Activated effector memory CD4-positive, alpha-beta T cell treated with Interleukin-2 at 50 U/mL for 16 hours (primary cell): Measurements from ENCODE around the gene MT1G.

ENCODE experiments used
- DNase-seq: peaks from one replicate; pipeline ENCODE4 v3.0.0-alpha.2; 2020

Gene MT1G

DNA sequence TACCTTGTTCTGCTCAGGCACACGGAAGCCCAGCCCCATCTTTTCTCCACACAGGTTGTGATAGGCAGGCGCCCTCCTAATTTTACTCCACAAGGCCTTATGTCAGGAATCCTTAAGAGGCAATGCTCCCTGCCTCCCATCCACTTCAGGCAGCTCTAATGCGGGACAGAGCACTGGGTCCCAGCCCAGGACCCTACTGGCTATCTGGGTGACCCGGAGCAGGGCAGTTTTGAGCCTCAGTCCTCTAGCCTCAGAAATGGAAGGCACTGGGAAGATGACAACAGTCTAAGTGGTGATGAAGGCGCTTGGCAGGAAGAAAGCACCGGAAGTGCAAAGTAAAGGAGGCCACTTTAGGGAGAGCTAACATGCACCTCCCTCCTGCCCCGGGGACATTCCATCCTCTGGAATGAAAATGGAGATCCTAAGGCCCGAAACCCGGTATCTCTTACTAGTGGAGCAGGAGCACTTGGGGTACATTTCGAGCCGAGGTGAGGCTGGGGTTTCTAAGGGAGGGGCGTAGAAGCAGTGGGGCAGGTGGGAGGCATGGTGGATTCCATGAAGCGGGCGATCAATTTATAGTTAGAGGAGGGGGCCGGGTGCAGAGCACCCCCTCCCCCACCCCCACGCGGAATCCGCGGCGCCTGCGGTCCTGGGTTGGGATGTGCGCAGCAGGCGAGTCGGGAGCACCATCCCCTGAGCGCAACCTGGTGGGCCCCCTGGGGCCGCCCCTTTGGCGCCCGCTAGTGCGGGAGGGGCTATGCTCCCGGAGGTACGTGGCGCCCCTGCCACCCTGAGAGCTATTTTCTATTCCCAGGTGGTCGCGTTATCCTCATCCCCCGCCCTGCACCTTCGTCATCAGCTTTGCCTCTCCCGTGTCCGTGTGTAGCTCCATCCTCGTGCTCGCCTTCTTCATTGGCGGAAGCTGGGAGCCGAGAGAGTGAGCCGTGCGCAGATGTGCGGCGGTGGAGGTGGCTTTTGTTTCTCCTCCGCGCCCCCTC, 5.2 kb downstream of the MT1G start:
- no peak for DNase-seq

DNA sequence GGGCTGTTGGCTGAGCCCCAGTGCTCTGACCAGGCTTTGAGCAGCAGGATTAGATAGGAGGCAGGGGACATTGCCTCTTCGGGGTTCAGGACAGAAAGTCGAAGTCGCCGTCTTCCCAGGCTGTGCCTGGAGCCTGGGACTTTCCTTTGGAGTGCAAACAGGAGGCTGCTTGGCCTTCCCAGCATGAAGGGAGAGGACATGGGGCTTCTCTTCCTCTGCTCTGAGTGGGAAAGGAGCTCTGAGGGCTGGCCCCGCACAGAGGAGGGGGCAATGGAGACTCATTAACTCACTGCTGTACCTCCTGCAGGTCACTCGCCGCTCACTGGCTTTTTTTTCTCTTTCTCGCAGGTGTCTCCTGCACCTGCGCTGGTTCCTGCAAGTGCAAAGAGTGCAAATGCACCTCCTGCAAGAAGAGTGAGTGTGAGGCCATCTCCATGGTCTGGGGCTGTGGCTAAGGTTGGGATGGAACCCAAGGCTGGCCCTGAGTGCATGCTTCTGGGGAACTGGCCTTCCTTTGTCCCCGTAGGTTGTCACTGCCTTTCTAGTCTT, 9.5 kb downstream of the MT1G start:
- no peak for DNase-seq

DNA sequence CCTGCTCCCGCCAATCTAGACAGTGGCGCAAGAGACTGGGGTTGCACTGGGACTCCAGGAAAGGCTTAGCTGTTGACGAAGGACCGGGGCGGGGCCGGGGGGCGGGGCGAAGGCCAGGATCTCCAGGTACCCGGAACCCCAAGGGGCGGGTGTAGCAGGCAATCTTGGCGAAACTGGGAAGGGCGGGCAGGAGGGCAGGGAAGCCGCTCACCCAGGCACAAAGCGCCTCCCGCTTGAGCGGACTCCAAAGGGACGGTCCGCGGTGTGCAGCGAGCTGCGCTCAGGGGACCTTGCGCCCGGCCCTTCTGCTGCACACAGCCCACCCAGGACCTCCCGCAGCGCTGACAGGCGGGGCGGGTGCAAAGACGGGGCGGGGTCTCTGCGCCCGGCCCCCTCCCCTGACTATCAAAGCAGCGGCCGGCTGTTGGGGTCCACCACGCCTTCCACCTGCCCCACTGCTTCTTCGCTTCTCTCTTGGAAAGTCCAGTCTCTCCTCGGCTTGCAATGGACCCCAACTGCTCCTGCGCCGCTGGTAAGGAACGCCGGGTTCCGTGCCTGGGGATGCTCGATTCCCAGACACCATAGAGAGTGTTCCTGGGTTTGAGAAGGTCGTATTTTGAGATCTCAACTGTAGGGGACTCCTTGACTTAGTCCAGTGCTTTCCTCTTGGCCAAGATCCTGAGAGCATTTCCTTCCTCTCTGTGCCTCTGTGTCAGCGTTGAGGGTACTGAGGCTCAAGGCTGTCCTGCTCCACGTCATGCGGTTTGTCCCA, 10.1 kb downstream of the MT1G start, which contains the start of gene MT1F:
Gene MT1F (plus strand): TSS at position 405 of the 772 bp plus-strand sequence. CDS start 100 bp downstream, at position 505.
- peak; percentile 65 for DNase-seq

DNA sequence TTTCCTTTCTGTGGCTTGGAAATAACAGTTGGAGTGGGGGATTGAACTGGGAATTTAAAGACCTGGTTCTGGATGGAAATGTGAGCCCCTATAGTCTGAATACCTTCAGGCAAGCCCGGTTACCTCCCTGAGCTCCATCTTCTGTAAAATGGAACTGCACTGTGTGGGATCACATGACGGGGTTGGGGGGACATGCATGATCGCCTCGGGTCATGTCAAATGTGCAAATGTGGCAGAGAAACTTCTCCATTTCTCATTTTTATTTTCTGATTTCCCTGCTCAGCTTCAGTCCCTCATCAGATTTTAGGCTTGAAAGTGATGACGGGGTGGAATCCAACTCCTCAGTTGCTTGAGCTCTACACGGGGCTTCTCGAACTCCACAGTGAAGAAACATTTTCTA, 14.6 kb downstream of the MT1G start:
- DNase-seq: no peak

DNA sequence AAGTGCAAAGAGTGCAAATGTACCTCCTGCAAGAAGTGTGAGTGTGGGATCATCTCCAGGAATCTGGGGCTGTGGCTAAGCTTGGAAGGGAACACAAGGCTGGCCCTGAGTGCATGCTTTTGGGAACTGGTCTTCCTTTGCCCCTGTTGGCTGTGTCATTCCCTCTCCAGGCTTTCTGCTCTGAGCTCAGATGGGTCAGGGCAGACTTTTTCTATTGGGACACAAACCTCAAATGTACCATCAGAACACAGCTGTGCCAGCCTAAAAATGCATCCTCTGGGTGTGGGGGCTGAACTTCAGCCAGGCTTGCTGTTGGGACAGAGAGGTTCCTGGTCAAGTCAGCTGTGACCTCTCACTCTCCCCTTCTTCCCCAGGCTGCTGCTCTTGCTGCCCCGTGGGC, 15.3 kb downstream of the MT1G start:
- DNase-seq: no peak

DNA sequence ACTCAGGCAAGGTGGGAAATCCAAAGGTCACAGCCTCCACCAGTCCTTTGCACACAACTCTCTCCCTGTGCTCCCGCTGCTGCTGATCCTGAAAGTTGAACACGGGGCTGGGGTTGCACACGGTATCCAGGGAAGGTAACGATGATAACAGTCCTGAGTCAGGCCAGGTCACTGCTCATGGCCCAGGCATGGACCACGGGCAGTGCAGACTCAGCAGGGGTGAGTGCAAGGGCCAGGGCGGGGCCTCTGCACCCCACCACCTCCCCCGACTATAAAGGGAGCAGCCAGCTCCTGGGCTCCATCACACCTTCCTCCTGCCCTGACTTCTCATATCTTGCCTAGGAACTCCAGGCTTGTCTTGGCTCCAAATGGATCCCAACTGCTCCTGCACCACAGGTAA, 16.3 kb downstream of the MT1G start, which contains the start of gene MT1B:
Gene MT1B (plus strand): TSS at position 301 of the 400 bp plus-strand sequence. CDS start 68 bp downstream, at position 369.
- no peak for DNase-seq

DNA sequence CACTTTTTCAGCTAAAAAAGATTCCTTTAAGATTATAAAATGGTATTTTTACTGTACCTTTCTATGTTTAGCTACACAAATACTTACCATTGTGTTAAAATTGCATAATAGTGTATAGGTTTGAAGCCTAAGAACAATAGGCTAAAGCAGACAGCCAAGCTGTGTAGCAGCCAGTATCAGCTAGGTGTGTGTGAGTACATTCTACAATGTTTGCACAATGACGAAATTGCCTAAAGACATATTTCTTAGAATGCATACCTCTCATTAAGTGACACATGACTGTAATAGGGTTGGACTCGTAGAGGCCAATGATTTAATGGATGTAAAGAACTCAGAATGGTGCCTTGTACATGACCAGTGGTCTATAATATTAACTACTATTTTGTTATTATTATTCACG, 18.0 kb downstream of the MT1G start:
- DNase-seq: no peak

DNA sequence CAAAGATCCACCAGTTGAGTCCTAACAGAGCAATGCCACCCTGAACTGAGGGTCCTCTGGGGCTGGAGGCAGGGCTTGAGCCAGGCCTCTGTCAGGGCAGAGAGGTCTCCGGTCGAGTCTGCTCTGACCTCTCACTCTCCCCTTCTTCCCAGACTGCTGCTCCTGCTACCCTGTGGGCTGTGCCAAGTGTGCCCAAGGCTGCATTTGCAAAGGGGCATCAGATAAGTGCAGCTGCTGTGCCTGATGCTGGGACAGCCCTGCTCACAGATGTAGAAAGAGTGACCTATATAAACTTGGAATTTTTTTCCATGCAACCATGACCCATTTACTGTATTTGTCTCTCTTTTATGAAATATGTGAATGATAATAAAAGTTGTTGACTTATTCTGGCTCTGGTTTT, 18.6 kb downstream of the MT1G start:
- no peak for DNase-seq

DNA sequence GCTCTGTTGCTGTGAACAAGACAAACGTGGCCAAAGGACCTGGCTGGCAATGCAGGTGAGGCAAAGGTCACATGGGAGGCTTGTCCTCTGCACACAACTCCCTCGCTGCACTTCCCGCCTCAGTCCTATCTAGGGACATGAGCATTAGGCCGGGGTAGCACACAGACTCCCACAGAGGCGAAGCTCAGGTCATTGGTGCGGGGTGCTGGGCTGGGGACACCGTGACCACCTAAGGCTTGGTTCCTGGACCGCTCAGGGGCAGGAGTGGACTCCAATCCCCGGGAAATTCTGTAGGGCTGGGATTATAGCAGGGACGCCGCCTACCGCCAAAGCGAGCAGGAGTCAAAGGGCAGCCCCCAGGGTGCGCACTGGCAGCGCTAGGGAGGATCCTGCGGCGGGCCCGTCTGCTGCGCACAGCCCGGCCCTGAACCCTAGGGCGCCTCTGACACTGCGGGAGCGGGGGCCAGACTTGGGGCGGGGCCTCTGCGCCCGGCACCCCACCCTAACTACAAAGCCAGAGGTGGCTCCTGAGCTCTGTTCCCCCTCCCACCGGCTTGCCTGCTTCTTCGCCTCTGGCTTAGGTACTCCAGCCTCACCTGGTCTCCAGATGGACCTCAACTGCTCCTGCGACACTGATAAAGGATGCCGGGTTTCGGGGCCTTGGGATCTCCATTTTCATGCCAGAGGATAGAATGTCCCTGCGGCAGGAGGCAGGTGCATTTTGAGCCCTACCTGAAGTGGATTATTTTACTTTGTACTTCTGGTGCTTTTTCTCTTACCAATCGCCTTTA, 20.0 kb downstream of the MT1G start:
- DNase-seq: no peak

DNA sequence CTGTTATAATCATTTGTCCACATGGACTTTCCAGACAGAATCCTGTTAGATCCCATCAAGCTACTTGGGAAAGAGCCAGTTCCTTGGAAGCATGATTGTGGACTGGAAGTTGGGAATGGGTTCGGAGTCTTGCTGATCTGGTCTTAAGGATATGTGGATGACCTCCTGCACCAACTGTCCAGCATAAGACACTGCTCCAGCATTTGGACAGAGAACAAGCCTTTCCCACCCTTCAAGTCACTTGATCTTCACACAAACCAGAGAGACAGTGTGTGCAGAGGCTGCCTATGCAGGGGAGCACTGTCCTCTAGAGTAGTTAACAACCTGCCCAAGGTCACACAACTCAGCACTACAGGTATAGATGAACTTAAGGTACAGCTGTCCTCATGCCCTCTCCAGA, 22.0 kb downstream of the MT1G start:
- no peak for DNase-seq

DNA sequence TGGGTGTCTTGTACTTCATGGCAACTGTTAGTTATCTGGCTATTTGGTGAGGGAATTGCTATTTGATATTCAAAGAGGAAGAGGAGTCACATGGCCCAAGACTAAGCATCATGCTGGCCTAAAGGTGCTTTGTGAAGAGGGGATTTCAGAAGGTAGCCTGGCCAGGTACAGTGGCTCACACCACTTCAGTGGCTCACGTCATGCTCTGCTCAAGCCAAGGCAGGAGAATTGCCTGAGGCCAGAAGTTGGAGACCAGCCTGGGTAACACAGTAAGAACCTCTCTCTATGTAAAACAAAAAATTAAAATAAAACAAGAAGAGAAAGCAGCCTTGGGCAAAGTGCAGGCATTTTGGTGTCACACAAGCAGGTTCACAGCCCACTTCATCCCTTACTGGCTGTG, 22.6 kb downstream of the MT1G start:
- no peak for DNase-seq

DNA sequence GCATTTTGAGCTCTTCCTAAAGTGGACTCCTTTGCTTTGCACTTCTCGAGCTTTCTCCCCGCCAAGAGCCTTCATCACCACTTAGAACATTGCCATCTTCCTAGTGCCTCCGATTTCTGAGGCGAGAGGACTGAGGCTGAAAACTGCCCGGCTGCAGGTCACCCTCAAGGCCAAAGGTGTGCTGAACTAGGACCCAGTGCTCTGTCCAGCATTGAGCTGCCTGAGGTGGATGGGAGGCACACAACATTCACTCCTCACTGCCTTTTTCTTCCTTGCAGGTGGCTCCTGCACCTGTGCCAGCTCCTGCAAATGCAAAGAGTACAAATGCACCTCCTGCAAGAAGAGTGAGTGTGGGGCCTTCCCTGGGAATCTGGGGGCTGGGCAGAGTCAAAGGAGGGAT, 24.0 kb downstream of the MT1G start:
- DNase-seq: no peak

DNA sequence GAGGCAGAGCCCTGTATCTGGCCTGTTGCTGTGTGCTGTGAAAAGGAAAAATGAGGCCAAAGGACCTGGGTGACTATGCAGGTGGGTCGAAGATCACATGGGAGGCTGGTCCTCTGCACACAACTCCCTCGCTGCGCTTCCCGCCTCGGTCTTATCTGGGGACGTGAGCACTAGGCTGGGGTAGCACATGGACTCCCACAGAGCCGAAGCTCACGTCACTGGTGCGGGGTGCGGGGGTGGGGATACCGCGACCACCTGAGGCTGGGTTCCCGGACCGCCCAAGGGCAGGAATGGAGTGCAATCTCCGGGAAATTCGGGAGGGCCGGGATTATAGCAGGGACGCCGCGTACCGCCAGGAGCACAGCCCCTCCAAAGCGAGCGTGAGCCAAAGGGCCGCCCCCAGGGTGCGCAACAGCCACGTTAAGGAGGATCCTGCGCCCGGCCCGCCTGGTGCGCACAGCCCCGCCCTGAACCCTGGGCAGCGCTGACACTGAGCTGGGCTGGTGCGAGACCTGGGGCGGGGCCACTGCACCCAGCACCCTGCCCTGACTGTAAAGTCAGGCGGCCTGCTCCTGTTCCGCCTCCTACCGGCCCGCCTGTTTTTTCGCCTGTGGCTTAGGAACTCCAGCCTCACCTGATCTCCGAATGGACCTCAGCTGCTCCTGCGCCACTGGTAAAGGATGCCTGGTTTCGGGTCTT, 24.6 kb downstream of the MT1G start:
- peak; percentile 72 for DNase-seq

DNA sequence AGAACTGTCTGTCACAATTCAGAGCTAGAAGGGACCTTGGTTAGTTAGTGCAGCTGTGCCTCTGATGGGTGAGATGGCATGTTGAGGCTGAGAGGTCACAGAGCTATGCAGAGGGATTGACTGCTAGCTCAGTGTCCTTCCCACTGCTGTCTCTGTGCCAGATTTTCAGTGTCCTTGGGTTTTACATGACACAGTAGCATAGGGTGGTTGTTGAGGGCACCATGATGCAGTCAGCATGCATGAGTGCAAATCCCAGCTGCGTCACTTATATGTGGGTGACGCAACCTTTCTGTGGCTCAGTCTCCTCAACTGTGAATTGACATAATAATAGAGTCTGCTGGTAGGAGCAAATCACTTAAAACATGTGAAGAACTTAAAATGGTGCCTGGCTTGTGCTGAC, 26.7 kb downstream of the MT1G start:
- DNase-seq: no peak

DNA sequence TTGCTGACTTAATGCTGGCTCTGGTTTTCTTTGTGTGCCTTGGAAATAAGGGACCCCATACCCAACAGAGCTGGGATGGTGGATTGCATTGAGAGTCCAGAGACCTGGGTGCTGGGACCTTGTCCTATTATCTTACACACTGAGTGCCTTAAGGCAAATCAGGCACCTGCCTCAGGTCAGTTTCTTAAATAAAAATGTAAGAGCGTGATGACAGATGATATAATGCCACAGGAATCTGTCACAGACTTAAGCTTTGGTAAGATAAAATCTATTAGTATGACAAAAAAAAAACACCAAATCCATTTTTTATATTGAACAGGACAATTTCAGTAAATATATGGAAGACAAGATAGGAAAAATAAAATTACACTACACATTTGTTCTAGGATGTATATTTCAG, 27.8 kb downstream of the MT1G start:
- DNase-seq: no peak

DNA sequence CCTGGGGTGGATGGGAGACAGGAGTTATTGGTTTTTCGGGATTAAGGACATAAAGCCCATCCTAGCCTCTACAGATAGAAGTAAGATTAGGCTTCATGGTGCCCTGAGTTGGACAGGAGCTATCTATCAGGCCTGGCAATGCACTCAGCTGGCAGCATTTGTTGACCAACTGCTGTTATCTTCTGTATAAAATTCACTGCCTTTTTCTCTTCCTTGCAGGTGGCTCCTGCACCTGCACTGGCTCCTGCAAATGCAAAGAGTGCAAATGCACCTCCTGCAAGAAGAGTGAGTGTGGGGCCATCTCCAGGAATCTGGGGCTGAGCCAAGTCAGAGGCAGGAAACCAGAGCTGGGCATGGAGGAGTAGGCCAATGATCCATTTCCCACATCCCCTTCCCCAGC, 28.8 kb downstream of the MT1G start:
- no peak for DNase-seq

DNA sequence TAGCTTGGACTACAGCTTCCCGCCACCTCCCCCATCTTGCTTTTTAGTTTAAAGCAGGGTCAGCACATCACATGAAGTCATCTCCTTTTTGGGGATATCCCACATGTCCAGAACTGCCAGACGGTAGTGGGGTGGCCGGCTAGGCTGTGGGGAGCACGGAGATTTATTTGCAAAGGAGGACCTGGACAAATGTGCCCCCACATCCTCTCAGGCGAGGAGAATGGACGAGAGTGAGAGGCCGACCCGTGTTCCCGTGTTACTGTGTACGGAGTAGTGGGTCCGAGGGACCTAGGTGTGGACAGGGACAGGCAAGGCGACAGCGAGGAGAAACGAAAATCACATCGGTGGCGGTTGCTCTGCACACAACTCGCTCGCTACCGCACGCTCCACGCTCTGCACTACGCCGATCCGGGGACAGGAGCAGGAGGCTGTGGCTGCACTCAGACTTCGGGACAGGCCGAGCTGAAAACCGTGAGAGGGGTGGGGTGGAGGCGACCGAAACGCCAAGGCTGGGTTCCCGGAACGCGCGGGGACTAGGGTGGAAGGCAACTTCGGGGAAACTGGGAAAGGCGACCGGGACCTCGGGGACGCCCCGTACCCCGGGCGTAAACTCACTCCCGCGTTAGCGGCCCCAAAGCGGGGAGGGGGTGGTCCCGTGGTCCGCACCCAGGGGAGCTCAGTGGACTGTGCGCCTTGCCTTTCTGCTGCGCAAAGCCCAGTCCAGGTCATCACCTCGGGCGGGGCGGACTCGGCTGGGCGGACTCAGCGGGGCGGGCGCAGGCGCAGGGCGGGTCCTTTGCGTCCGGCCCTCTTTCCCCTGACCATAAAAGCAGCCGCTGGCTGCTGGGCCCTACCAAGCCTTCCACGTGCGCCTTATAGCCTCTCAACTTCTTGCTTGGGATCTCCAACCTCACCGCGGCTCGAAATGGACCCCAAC, 29.8 kb downstream of the MT1G start, which contains the start of gene MT1A:
Gene MT1A (plus strand): TSS at position 853 of the 937 bp plus-strand sequence. CDS start 73 bp downstream, at position 926.
- no peak for DNase-seq

DNA sequence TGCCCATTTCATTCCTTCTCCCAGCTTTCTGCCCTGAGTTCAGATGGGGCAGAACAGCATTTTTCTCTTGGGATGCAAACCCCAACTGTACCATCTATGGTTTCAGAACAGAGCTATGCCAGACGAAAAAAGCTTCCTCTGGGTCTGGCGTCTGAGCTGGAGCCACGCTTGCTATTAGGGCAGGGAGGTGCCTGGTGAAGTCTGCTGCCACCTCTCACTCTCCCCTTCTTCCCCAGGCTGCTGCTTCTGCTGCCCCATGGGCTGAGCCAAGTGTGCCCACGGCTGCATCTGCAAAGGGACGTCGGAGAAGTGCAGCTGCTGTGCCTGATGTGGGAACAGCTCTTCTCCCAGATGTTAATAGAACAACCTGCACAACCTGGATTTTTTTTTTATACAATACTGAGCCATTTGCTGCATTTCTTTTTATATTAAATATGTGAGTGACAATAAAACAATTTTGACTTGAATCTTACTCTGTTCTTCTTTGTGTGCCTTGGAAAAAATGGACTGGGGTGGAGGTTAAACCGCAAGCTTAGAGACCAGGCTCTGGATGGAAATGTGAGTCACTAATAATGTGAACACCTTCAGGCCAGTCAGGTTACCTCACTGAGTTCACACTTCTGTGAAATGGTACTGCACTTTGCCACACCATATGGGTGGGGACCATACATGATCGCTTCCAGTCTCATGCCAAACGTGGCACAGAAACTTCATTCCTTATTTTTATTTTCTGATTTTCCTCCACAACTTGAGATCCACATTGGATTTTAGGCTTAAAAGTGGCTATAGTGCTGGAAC, 31.1 kb downstream of the MT1G start:
- no peak for DNase-seq

DNA sequence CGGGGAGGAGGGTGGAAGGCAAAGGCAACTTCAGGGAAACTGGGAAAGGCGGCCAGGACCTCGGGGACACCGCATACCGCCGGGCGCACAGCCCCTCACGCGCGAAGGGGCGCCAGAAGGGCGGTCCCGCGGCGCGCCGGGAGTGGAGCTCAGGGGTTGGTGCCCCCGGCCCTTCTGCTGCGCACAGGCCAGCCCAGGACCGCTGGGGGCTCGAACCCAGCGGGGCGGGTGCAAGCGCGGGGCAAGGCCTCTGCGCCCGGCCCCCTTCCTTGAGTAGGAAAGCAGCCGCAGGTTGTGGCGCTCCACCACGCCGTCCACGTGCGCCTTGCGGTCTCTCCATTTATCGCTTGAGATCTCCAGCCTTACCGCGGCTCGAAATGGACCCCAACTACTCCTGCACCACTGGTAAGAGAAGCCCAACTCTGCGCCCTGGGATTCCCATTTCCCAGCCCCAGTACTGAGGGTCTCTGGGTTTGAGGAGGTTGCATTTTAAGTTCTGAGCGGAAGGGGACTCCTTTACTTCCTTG, 32.4 kb downstream of the MT1G start:
- no peak for DNase-seq
